Stomach (tissue), 4 donors: Measurements from ENCODE around the gene TMCC2.

Source experiments
- CTCF ChIP-seq, 7 experiments: fragments of 450-650 bp in 4 of 7; fragments of 200-600 bp in 3 of 7; sonication (generic) in 3 of 7; IDR thresholded peaks; one replicate each; pipeline ENCODE4 v1.5.1; 2016 to 2019; ENCODE audit warnings: antibody characterized with exemption in 7 of 7, control low read depth in 2 of 7, mild to moderate bottlenecking in 1 of 7
- EP300 ChIP-seq: sonication (generic); formaldehyde crosslinking; IDR thresholded peaks from one replicate; pipeline ENCODE4 v1.6.1; 2017; ENCODE audit warnings: antibody characterized with exemption
- POLR2A ChIP-seq, 4 donors: fragments of 450-650 bp; IDR thresholded peaks; one replicate each; pipeline ENCODE4 v1.6.1; 2016; ENCODE audit warnings: antibody characterized with exemption in 4 of 4, control low read depth in 2 of 4, mild to moderate bottlenecking in 1 of 4, moderate library complexity in 1 of 4

- TF ChIP-seq POLR2A (IDR thresholded peaks at IDR 0.05), result no peak
- TF ChIP-seq CTCF (IDR thresholded peaks at IDR 0.05), result no peak
- no peak for TF ChIP-seq EP300
Observed at GRCh38 chr1:205199931-205200299, 27.8 kb upstream of the TMCC2 start.
